ENCODE data around the gene CACNA1C.

Gene CACNA1C

GRCh38 chr12:2622460-2622859 lies 569.7 kb downstream of the CACNA1C start:
- H3K27ac ChIP-seq = no peak overlapping the region
- no peak for TF ChIP-seq ZFX (IDR thresholded peaks at IDR 0.05)
- TF ChIP-seq CTCF (conservative IDR thresholded peaks at IDR 0.05) = no peak

GRCh38 chr12:2623472-2623871 lies 570.7 kb downstream of the CACNA1C start:
- H3K27ac ChIP-seq = no peak overlapping the region
- no peak for TF ChIP-seq CTCF (conservative IDR thresholded peaks at IDR 0.05)

DNA sequence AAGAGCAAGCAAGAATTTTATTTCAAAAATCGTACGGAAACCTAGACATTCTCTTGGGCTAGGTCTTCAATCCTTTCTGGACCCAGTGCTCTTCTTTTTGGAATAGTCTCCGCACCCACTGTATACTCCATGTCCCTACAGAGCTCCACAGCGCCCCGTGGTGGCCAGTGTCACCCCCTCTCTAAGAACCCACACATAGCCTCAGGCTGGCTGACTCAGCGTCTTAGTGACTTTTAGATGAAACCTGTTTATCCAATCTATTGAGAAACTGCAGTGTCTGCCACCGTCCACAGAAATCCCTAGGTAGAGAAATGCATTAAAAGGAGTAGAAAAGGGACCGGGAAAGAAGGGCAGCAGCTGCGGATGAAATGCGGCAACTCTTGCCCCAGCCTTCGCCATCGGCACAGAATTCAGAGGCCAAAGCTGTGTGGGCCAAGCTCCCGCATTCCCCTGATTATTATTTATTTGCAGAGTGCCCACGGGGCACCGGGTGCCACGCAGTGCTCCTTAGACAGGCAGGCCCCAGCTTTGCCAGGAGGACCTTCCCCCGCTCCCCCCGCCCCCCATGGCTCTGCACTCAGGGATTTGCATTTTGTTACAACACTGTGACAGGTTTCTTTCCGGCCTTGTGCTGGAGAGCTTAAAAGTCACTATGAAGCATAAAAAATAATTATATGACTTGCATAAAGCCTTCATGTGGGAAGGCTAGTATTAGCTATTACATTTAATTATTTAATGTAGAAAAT lies 571.9 kb downstream of the CACNA1C start:
- TF ChIP-seq CTCF (conservative IDR thresholded peaks at IDR 0.05) (no peak; the same call in 1 of the 2 replicates), ZFX (IDR thresholded peaks at IDR 0.05) (no peak)
- H3K27ac ChIP-seq = no peak overlapping the region

- H3K27ac ChIP-seq = no peak overlapping the region
- TF ChIP-seq ZFX (IDR thresholded peaks at IDR 0.05) (no peak), CTCF (conservative IDR thresholded peaks at IDR 0.05) (no peak)
Observed at GRCh38 chr12:2625289-2625612, 572.5 kb downstream of the CACNA1C start.

GRCh38 chr12:2627076-2627834 lies 574.5 kb downstream of the CACNA1C start:
- H3K27ac ChIP-seq = no peak overlapping the region
- no peak for TF ChIP-seq CTCF (conservative IDR thresholded peaks at IDR 0.05)
- TF ChIP-seq ZFX (IDR thresholded peaks at IDR 0.05) = no peak

DNA sequence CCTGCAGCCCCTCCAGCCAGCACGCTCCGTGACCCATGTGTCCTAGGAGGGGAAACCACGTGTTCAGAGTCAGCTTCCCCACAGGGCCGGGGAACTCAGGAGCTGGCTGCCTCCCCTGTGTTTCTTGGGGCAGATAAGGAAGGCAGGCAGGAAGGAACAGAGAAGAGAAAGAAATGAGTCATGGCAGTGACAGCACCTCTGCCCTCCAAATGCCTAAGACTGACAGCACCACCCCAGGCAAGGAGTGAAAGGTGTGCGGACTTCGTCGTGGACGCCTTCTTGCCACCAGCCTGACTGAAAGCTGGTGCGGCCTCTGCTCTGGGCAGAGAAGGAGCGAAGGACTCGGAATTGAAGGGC lies 575.0 kb downstream of the CACNA1C start:
- H3K27ac ChIP-seq = no peak overlapping the region
- TF ChIP-seq CTCF (conservative IDR thresholded peaks at IDR 0.05) = no peak
- no peak for TF ChIP-seq ZFX (IDR thresholded peaks at IDR 0.05)

- TF ChIP-seq CTCF (conservative IDR thresholded peaks at IDR 0.05) (no peak), ZFX (IDR thresholded peaks at IDR 0.05) (no peak)
- no peak overlapping the region for H3K27ac ChIP-seq
Observed at GRCh38 chr12:2628401-2628800, 575.6 kb downstream of the CACNA1C start.

All from C4-2B (cell line).